Measurements from ENCODE around the gene LCA5. TPM values are rescaled to one million over a fixed set of nuclear protein-coding genes. Genes with fewer than 3 reads are reported as not detected.

The LCA5 gene
- total and polyA plus RNA-seq, 2 donors (not counting 3 experiments of a cell fraction or from before 2014, with no cell fraction given): 0.57 to 4.2 TPM

- intact Hi-C loops (cut with micrococcal nuclease): no loop called here
- ChIA-PET CTCF (no interaction called here), POLR2A (interaction anchor here (0.9 kb wide), 1 partner anchor 17 kb away, joined by 5 read pairs; the partner anchor contains the start of gene LCA5)
- no TSS peak for BruUV-seq (replicated peaks)
- H3K4me2 ChIP-seq (ENCODE audit: insufficient read depth, low read length): no peak overlapping the region
- no peak overlapping the region for H3K27ac ChIP-seq (ENCODE audit: insufficient read depth, low read depth, low read length)
- H3K4me1 ChIP-seq (ENCODE audit: control insufficient read depth, extremely low read depth, insufficient read depth, low read length): no peaks in the 10 kb centered on the region
- no peaks in the 10 kb centered on the region for H3K36me3 ChIP-seq (ENCODE audit: control insufficient read depth in 2 of 2, extremely low read depth in 1 of 2, insufficient read depth in 2 of 2, low read length in 2 of 2)
- H3K9ac ChIP-seq (replicated peaks; ENCODE audit: extremely low read depth, insufficient read depth, low read length): no peak overlapping the region
- H2AFZ ChIP-seq (ENCODE audit: low read depth, low read length): no peak overlapping the region
- H3K4me3 ChIP-seq (replicated peaks in 1 of 3; ENCODE audit: insufficient read depth in 1 of 3, low read depth in 1 of 3, low read length in 3 of 3): no peak overlapping the region
- dilution Hi-C loops (cut with MboI; ENCODE audit: extremely low pct_ligation_motif_present, low sequenced_read_pairs): no loop called here
- FAIRE-seq (no peak), DNase-seq (ENCODE audit: low read depth, low spot score) (no peak)
- H3K79me2 ChIP-seq (ENCODE audit: control insufficient read depth, insufficient read depth, low read length): no peaks in the 10 kb centered on the region
- H3K9me3 ChIP-seq (replicated peaks; ENCODE audit: control insufficient read depth, insufficient read depth, low read length): no peaks in the 10 kb centered on the region
- TF ChIP-seq POLR2AphosphoS5 (IDR thresholded peaks at IDR 0.05; ENCODE audit: insufficient read depth, low read depth, low read length): no peak
- no peak for TF ChIP-seq FOS (IDR thresholded peaks at IDR 0.05; ENCODE audit: borderline replicate concordance, insufficient read depth, low read length)
- no peak for TF ChIP-seq JUN (IDR thresholded peaks at IDR 0.05; ENCODE audit: borderline replicate concordance, insufficient read depth, insufficient read length, low read depth)
- TF ChIP-seq GATA2 (IDR thresholded peaks at IDR 0.05; ENCODE audit: insufficient read depth, insufficient read length, low read depth, low read length): no peak
- TF ChIP-seq POLR2A (IDR thresholded peaks at IDR 0.05; ENCODE audit: low read depth, low read length): no peak
- no peak for TF ChIP-seq MAX (IDR thresholded peaks at IDR 0.05; ENCODE audit: insufficient read depth, insufficient read length)
- TF ChIP-seq MYC (IDR thresholded peaks at IDR 0.05; ENCODE audit: low read depth, low read length): no peak
- no peak for TF ChIP-seq EZH2 (IDR thresholded peaks at IDR 0.05; ENCODE audit: borderline replicate concordance, low read depth, low read length, severe bottlenecking)
- no peak for TF ChIP-seq CTCF (IDR thresholded peaks at IDR 0.05; ENCODE audit: extremely low read depth in 1 of 2, insufficient read depth in 1 of 2, low read depth in 1 of 2, low read length in 2 of 2)
- no peaks in the 10 kb centered on the region for H3K27me3 ChIP-seq (ENCODE audit: control insufficient read depth in 2 of 2, insufficient read depth in 2 of 2, low read length in 2 of 2)
- H3K9me1 ChIP-seq (replicated peaks; ENCODE audit: control insufficient read depth, extremely low read depth, insufficient read depth, low read length): no peaks in the 10 kb centered on the region
- no peaks in the 10 kb centered on the region for H4K20me1 ChIP-seq (replicated peaks; ENCODE audit: control insufficient read depth, extremely low read depth, insufficient read depth, low read length)
Measured at GRCh38 chr6:79554305-79554704, 17.1 kb upstream of the LCA5 start.

Data from endothelial cell of umbilical vein (primary cell).